A549 (cell line): ENCODE results near the gene ZSWIM1.

Experiments used
- CBX8 ChIP-seq: fragments of 200-600 bp; sonication (generic); IDR thresholded peaks from 2 replicates; pipeline ENCODE4 v1.6.1; 2016
- CTCF ChIP-seq: fragments of >200 bp; sonication (Bioruptor Twin); formaldehyde crosslinking; IDR thresholded peaks from 3 replicates; pipeline ENCODE4 v1.5.1; 2016
- EP300 ChIP-seq, 2 experiments: fragments of >200 bp; sonication (Bioruptor Twin); formaldehyde crosslinking; IDR thresholded peaks; 2 replicates in 1 of 2; 3 replicates in 1 of 2; pipeline ENCODE4 v1.6.1; 2016 to 2017
- ESRRA ChIP-seq: fragments of 150-350 bp; IDR thresholded peaks from 2 replicates; pipeline ENCODE4 v1.6.1; 2014; ENCODE audit warnings: mild to moderate bottlenecking, low read length, borderline replicate concordance
- POLR2A ChIP-seq: IDR thresholded peaks from 2 replicates; pipeline ENCODE4 v1.6.1; 2012; ENCODE audit warnings: mild to moderate bottlenecking, low read length
- TP53 ChIP-seq: fragments of 250-450 bp; sonication (Bioruptor Pico); IDR thresholded peaks from 2 replicates; pipeline ENCODE4 v1.5.0; 2021; ENCODE audit warnings: mild to moderate bottlenecking, moderate library complexity

GRCh38 chr20:45850926-45851325 lies 30.1 kb upstream of the ZSWIM1 start:
- TF ChIP-seq CTCF (no peak), EP300 (IDR thresholded peaks at IDR 0.05) (no peak), TP53 (no peak), ESRRA (no peak), POLR2A (no peak), CBX8 (no peak)
